Kidney epithelial cell (primary cell): Measurements from ENCODE around the gene ACSL3. TPM values are rescaled to one million over a fixed set of nuclear protein-coding genes. Genes with fewer than 3 reads are reported as not detected.

Experiments used
- DNase-seq: peaks from one replicate; pipeline ENCODE4 v3.0.0-alpha.2; 2010; ENCODE audit warnings: low read depth
- H3K27me3 ChIP-seq: 2 replicates; pipeline ENCODE4 v1.6.0; 2011; ENCODE audit warnings: low read length; ENCODE audit not compliant: control insufficient read depth, insufficient read depth
- H3K36me3 ChIP-seq: 2 replicates; pipeline ENCODE4 v1.5.1; 2011; ENCODE audit warnings: low read length; ENCODE audit not compliant: control insufficient read depth, insufficient read depth
- H3K4me3 ChIP-seq: 2 replicates; pipeline ENCODE4 v1.5.1; 2011; ENCODE audit warnings: low read depth, mild to moderate bottlenecking, control low read depth, low read length
- CTCF ChIP-seq: IDR thresholded peaks from 2 replicates; pipeline ENCODE4 v1.5.1; 2011; ENCODE audit warnings: mild to moderate bottlenecking, moderate library complexity, low read length, control low read depth, inconsistent platforms; ENCODE audit not compliant: insufficient read depth, poor library complexity, severe bottlenecking
- total RNA-seq: library from RNA; depleted of rRNA; stranded (reverse); fragments of >200 nt; gene quantifications from 2 replicates; pipeline ENCODE4 v1.2.3, GENCODE V29; 2015

Gene ACSL3
- total RNA-seq, 1 donor from 2014 or later = 98.6 TPM

- no peak overlapping the region for H3K4me3 ChIP-seq
- DNase-seq = no peak
- H3K36me3 ChIP-seq = peaks cover 2% of the 10 kb centered on the region
- TF ChIP-seq CTCF = no peak
- no peaks in the 10 kb centered on the region for H3K27me3 ChIP-seq
These were observed 72.6 kb downstream of the ACSL3 start for GRCh38 chr2:222933458-222933857.

- Histone ChIP-seq H3K4me3 (no peak overlapping the region), H3K27me3 (no peaks in the 10 kb centered on the region), H3K36me3 (peaks cover 2% of the 10 kb centered on the region)
- DNase-seq = no peak
- no peak for TF ChIP-seq CTCF
These were observed 75.0 kb downstream of the ACSL3 start for GRCh38 chr2:222935688-222936298.

GRCh38 chr2:222936705-222937104, 75.9 kb downstream of the ACSL3 start:
- H3K27me3 ChIP-seq = no peaks in the 10 kb centered on the region
- peaks cover 2% of the 10 kb centered on the region for H3K36me3 ChIP-seq
- no peak for DNase-seq

GRCh38 chr2:222938327-222938726, 77.5 kb downstream of the ACSL3 start:
- Histone ChIP-seq H3K27me3 (no peaks in the 10 kb centered on the region), H3K36me3 (peaks cover 2% of the 10 kb centered on the region), H3K4me3 (no peak overlapping the region)
- no peak for DNase-seq
- TF ChIP-seq CTCF = no peak

More at GRCh38 chr2:222936705-222937104, 75.9 kb downstream of the ACSL3 start:
- H3K4me3 ChIP-seq = no peak overlapping the region
- TF ChIP-seq CTCF = no peak

- peaks cover 2% of the 10 kb centered on the region for H3K36me3 ChIP-seq
- no peak overlapping the region for H3K4me3 ChIP-seq
- TF ChIP-seq CTCF = peak; percentile 80
- H3K27me3 ChIP-seq = no peaks in the 10 kb centered on the region
- no peak for DNase-seq
These were observed 78.5 kb downstream of the ACSL3 start for GRCh38 chr2:222939208-222939856.

- no peak for TF ChIP-seq CTCF
- Histone ChIP-seq H3K27me3 (no peaks in the 10 kb centered on the region), H3K4me3 (no peak overlapping the region), H3K36me3 (no peaks in the 10 kb centered on the region)
- DNase-seq = no peak
These were observed 79.1 kb downstream of the ACSL3 start for GRCh38 chr2:222939979-222940378.
